ENCODE measurements around the gene IGF2BP1.

Gene IGF2BP1

GRCh38 chr17:49053171-49053829, 56.1 kb downstream of the IGF2BP1 start:
- Histone ChIP-seq H3K9ac (ENCODE audit: low read depth, low read length) (no peak overlapping the region), H3K27me3 (ENCODE audit: insufficient read depth, low read length, poor library complexity) (peaks cover 12% of the 10 kb centered on the region), H3K27ac (ENCODE audit: low read length) (no peak overlapping the region), H3K4me3 (ENCODE audit: low read depth in 1 of 2, low read length in 2 of 2) (no peak overlapping the region), H3K9me3 (ENCODE audit: insufficient read depth, low read length, severe bottlenecking) (no peaks in the 10 kb centered on the region), H3K36me3 (ENCODE audit: insufficient read depth, low read length) (no peaks in the 10 kb centered on the region), H2AFZ (ENCODE audit: low read depth, low read length) (no peak overlapping the region), H3K4me2 (ENCODE audit: insufficient read depth, low read length) (no peak overlapping the region), H3K79me2 (ENCODE audit: insufficient read depth, low read length) (no peaks in the 10 kb centered on the region), H4K20me1 (ENCODE audit: insufficient read depth, low read length) (no peaks in the 10 kb centered on the region), H3K4me1 (ENCODE audit: insufficient read depth, low read length) (no peaks in the 10 kb centered on the region)
- TF ChIP-seq, protein P1, sequence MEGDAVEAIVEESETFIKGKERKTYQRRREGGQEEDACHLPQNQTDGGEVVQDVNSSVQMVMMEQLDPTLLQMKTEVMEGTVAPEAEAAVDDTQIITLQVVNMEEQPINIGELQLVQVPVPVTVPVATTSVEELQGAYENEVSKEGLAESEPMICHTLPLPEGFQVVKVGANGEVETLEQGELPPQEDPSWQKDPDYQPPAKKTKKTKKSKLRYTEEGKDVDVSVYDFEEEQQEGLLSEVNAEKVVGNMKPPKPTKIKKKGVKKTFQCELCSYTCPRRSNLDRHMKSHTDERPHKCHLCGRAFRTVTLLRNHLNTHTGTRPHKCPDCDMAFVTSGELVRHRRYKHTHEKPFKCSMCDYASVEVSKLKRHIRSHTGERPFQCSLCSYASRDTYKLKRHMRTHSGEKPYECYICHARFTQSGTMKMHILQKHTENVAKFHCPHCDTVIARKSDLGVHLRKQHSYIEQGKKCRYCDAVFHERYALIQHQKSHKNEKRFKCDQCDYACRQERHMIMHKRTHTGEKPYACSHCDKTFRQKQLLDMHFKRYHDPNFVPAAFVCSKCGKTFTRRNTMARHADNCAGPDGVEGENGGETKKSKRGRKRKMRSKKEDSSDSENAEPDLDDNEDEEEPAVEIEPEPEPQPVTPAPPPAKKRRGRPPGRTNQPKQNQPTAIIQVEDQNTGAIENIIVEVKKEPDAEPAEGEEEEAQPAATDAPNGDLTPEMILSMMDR (IDR thresholded peaks at IDR 0.05; ENCODE audit: borderline replicate concordance, extremely low read depth, low read length, poor library complexity, severe bottlenecking) = no peak
- TF ChIP-seq EZH2 (IDR thresholded peaks at IDR 0.05; ENCODE audit: borderline replicate concordance, low read depth, low read length, severe bottlenecking) = no peak
- no peak for DNase-seq
- ATAC-seq (ENCODE audit: insufficient read depth, low read depth) = no peak

DNA sequence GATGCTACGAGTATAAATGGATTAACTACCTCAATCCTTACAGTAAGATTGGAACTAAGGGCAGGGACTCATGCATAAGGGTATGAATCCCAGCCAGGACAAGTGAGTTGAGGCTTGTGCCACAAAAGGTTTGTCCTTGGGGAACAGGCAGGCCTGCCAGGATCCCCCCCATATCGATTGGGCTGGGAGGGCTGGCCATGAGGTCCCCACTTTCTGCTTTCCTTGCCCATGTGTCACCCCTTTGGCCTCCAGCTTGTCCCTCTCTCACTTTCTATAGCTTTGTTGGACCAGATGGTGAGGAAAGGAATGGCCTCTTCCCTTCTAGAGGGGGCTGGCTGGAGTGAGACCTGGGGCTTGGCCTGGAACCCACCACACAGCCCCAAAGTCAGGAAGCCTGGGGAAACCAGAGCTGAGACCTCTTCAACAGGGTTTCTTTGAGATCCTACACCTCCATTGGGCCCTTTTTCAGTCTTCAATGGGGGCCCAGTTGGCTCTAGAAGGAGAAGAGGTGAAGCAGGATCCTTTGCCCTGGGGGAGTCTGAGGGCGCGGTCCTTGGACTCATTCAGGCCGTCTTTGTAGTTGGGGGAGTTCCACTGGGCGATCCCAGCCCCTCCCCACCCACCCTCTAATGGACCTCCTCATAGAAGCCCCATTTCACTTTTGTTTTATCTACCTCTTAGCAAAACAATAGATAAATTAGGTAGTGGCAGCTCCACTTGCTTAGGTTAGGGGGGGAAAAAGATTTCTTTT, 57.3 kb downstream of the IGF2BP1 start:
- Histone ChIP-seq H2AFZ (ENCODE audit: low read depth, low read length) (no peak overlapping the region), H3K4me2 (ENCODE audit: insufficient read depth, low read length) (no peak overlapping the region), H3K36me3 (ENCODE audit: insufficient read depth, low read length) (no peaks in the 10 kb centered on the region), H3K9ac (ENCODE audit: low read depth, low read length) (no peak overlapping the region), H3K4me3 (ENCODE audit: low read depth in 1 of 2, low read length in 2 of 2) (no peak overlapping the region), H3K27ac (ENCODE audit: low read length) (no peak overlapping the region), H4K20me1 (ENCODE audit: insufficient read depth, low read length) (no peaks in the 10 kb centered on the region), H3K9me3 (ENCODE audit: insufficient read depth, low read length, severe bottlenecking) (no peaks in the 10 kb centered on the region), H3K4me1 (ENCODE audit: insufficient read depth, low read length) (no peaks in the 10 kb centered on the region), H3K79me2 (ENCODE audit: insufficient read depth, low read length) (no peaks in the 10 kb centered on the region), H3K27me3 (ENCODE audit: insufficient read depth, low read length, poor library complexity) (peaks cover 10% of the 10 kb centered on the region)
- TF ChIP-seq EZH2 (IDR thresholded peaks at IDR 0.05; ENCODE audit: borderline replicate concordance, low read depth, low read length, severe bottlenecking) = no peak
- TF ChIP-seq, protein P1 (IDR thresholded peaks at IDR 0.05; ENCODE audit: borderline replicate concordance, extremely low read depth, low read length, poor library complexity, severe bottlenecking) = no peak
- DNase-seq (no peak), ATAC-seq (ENCODE audit: insufficient read depth, low read depth) (no peak)

GRCh38 chr17:49055181-49055927, 58.2 kb downstream of the IGF2BP1 start:
- Histone ChIP-seq H3K79me2 (ENCODE audit: insufficient read depth, low read length) (no peaks in the 10 kb centered on the region), H3K9ac (ENCODE audit: low read depth, low read length) (no peak overlapping the region), H3K36me3 (ENCODE audit: insufficient read depth, low read length) (no peaks in the 10 kb centered on the region), H3K27ac (ENCODE audit: low read length) (no peak overlapping the region), H2AFZ (ENCODE audit: low read depth, low read length) (no peak overlapping the region), H3K4me1 (ENCODE audit: insufficient read depth, low read length) (no peaks in the 10 kb centered on the region), H3K9me3 (ENCODE audit: insufficient read depth, low read length, severe bottlenecking) (no peaks in the 10 kb centered on the region), H3K4me3 (ENCODE audit: low read depth in 1 of 2, low read length in 2 of 2) (no peak overlapping the region), H3K4me2 (ENCODE audit: insufficient read depth, low read length) (no peak overlapping the region), H4K20me1 (ENCODE audit: insufficient read depth, low read length) (no peaks in the 10 kb centered on the region), H3K27me3 (ENCODE audit: insufficient read depth, low read length, poor library complexity) (peaks cover 10% of the 10 kb centered on the region)
- no peak for ATAC-seq (ENCODE audit: insufficient read depth, low read depth)
- TF ChIP-seq, protein P1 (IDR thresholded peaks at IDR 0.05; ENCODE audit: borderline replicate concordance, extremely low read depth, low read length, poor library complexity, severe bottlenecking) = no peak
- TF ChIP-seq EZH2 (IDR thresholded peaks at IDR 0.05; ENCODE audit: borderline replicate concordance, low read depth, low read length, severe bottlenecking) = no peak
- no peak for DNase-seq
